ENCODE measurements around the gene DIP2C. TPM values are rescaled to one million over a fixed set of nuclear protein-coding genes. Genes with fewer than 3 reads are reported as not detected.
"Not testable (repeated sequence)": the region's sequence is repeated elsewhere in the genome, so short reads cannot be mapped to it uniquely, and the experiment has no call there.

The DIP2C gene
- total RNA-seq, 2 experiments from 2014 or later: 0.62 to 0.80 TPM

GRCh38 chr10:519055-519715 is 170.3 kb downstream of the DIP2C start:
- Mint-ChIP-seq H3K4me1 (ENCODE audit: low read depth) (no peaks in the 10 kb centered on the region), H3K9me3 (no peaks in the 10 kb centered on the region), H3K36me3 (no peaks in the 10 kb centered on the region), H3K27ac (no peak overlapping the region), H3K4me3 (no peak overlapping the region), H3K27me3 (peaks cover 6% of the 10 kb centered on the region)
- DNase-seq: no peak
- ChIA-PET POLR2A (no interaction called here), CTCF (no interaction called here)
- intact Hi-C loops (cut with micrococcal nuclease): no loop called here

GRCh38 chr10:517872-518475 is 171.5 kb downstream of the DIP2C start:
- Mint-ChIP-seq H3K27me3 (peaks cover 5% of the 10 kb centered on the region), H3K4me1 (ENCODE audit: low read depth) (peaks cover 4% of the 10 kb centered on the region), H3K36me3 (no peaks in the 10 kb centered on the region), H3K27ac (no peak overlapping the region), H3K4me3 (no peak overlapping the region), H3K9me3 (no peaks in the 10 kb centered on the region)
- intact Hi-C loops (cut with micrococcal nuclease): no loop called here
- POLR2A ChIA-PET: no interaction called here
- CTCF ChIA-PET: no interaction called here
- no peak for DNase-seq

DNA sequence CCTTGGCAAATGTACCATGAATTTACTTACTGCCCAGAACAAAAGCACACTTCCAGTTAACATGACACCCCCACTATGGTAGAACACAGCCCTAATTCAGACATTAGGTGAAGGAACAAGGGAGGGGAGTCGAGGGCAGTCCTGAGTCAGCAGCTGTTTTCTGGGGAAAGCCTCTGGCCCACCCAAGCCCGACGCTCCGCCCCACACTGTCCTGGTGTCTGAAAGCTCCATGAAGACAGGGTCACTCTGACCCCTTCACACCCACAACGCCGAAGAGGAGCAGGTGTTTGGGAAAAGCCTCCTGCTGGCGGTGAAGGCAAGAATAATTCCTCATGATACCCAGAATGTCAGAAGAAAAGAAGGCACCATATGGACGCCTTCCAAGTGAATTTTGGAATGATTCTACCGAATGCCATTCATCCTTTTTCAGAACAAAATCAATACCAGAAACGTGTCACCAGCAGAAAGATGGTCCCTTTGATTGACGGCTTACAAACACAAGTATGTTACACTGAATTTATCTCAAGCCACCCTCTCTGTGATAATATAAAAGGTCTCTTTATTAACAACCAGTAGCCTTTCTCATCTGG is 172.1 kb downstream of the DIP2C start:
- Mint-ChIP-seq H3K27ac (no peak overlapping the region), H3K4me3 (no peak overlapping the region), H3K36me3 (no peaks in the 10 kb centered on the region), H3K27me3 (peaks cover 2% of the 10 kb centered on the region), H3K9me3 (no peaks in the 10 kb centered on the region), H3K4me1 (ENCODE audit: low read depth) (peaks cover 4% of the 10 kb centered on the region)
- ChIA-PET CTCF (no interaction called here), POLR2A (no interaction called here)
- DNase-seq: no peak
- intact Hi-C loops (cut with micrococcal nuclease): no loop called here

DNA sequence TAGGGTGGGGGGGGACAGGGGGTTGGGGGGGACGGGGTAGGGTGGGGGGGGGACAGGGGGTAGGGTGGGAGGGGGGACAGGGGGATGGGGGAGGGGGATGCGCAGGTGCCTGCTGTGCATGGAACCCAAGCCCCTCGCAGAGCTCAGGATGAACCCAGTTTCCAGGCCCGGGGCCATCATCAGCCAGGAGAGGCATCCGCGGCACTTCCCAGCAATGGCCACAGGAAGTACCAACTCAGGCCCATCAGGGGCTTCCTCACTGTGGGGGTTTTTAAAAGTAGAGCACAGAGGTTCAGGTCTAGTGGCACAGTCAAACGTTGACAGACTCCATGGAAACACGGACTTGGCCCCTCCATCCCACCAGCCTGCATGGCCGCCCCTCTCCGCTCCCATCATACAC is 172.7 kb downstream of the DIP2C start:
- DNase-seq: no peak
- intact Hi-C loops (cut with micrococcal nuclease): no loop called here
- H3K4me3 Mint-ChIP-seq: no peak overlapping the region
- H3K9me3 Mint-ChIP-seq: no peaks in the 10 kb centered on the region
- peaks cover 4% of the 10 kb centered on the region for H3K4me1 Mint-ChIP-seq (ENCODE audit: low read depth)
- H3K27me3 Mint-ChIP-seq: peaks cover 1% of the 10 kb centered on the region
- CTCF ChIA-PET: no interaction called here
- no peak overlapping the region for H3K27ac Mint-ChIP-seq
- POLR2A ChIA-PET: no interaction called here
- H3K36me3 Mint-ChIP-seq: no peaks in the 10 kb centered on the region

DNA sequence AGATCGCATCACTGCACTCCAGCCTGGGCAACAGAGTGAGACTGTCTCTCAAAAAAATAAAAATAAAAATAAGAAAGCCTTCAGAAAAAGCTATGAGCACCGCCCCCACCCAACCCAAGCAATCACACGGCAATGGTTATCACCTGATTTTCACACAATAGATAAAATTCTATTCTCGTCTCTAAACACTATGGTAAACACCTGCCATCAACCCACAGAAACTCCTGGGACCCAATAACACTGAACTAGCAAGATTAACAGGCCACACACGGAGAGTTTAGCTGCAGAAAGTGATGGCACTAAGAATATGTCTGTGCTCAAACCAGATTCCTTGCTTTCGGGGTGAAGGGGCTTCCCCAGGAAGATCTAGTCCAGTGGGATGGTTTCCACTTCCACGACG is 173.8 kb downstream of the DIP2C start:
- peaks cover 10% of the 10 kb centered on the region for H3K4me1 Mint-ChIP-seq (ENCODE audit: low read depth)
- no peaks in the 10 kb centered on the region for H3K27me3 Mint-ChIP-seq
- H3K36me3 Mint-ChIP-seq: no peaks in the 10 kb centered on the region
- POLR2A ChIA-PET: no interaction called here
- CTCF ChIA-PET: no interaction called here
- no peak overlapping the region for H3K4me3 Mint-ChIP-seq
- H3K27ac Mint-ChIP-seq: no peak overlapping the region
- intact Hi-C loops (cut with micrococcal nuclease): no loop called here
- DNase-seq: no peak
- no peaks in the 10 kb centered on the region for H3K9me3 Mint-ChIP-seq

DNA sequence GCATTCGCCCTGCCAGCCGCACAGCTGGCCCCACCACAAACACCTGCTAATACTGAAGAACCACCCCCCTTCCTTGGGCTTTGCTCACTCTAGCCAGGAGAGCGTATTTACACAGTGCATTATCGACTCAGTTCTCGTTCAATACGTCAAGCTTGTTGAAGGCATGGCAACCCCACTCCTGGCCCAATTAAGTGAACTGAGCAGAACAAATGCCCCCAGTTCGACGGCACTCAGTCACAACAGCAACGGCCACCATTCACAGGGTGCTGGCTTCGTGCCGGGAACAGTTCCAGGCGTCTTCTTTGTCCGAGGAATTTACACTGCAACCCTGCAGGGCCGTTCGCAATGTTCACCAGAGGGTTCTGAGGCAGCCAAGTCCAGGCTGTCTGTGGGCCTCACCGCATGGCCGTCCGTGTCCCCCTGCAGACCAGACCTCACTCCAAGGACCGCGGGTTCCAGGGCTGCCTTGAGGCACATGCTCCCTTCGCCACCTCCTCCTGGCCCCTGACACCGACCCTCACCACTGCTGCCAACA is 175.3 kb downstream of the DIP2C start:
- no peak for DNase-seq
- H3K36me3 Mint-ChIP-seq: no peaks in the 10 kb centered on the region
- ChIA-PET CTCF (no interaction called here), POLR2A (no interaction called here)
- H3K27ac Mint-ChIP-seq: no peak overlapping the region
- no peak overlapping the region for H3K4me3 Mint-ChIP-seq
- no peaks in the 10 kb centered on the region for H3K27me3 Mint-ChIP-seq
- intact Hi-C loops (cut with micrococcal nuclease): no loop called here
- peaks cover 11% of the 10 kb centered on the region for H3K4me1 Mint-ChIP-seq (ENCODE audit: low read depth)
- no peaks in the 10 kb centered on the region for H3K9me3 Mint-ChIP-seq

DNA sequence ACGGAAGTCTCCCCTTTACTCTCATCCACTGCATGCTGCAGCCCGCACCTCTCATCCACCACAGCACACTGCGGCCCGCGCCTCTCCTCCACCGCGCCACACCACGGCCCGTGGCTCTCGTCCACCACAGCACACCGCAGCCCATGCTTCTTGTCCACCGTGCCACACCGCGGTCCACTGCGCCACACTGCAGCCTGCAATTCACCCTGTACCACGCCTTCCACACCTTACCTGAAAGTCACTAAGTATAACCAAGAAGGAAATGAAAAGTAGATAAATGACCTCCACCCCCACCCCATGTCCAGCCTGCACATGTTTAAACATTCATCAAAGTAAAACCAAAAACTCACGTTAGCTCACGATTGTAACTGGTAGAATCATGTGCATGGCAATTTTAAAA is 176.1 kb downstream of the DIP2C start:
- ChIA-PET POLR2A (no interaction called here), CTCF (interaction anchor here (1.5 kb wide), 1 partner anchor 58 kb away, joined by 3 read pairs; no protein-coding TSS in a partner anchor)
- no peak overlapping the region for H3K4me3 Mint-ChIP-seq
- H3K9me3 Mint-ChIP-seq: no peaks in the 10 kb centered on the region
- H3K36me3 Mint-ChIP-seq: no peaks in the 10 kb centered on the region
- peaks cover 11% of the 10 kb centered on the region for H3K4me1 Mint-ChIP-seq (ENCODE audit: low read depth)
- intact Hi-C loops (cut with micrococcal nuclease): no loop called here
- no peaks in the 10 kb centered on the region for H3K27me3 Mint-ChIP-seq
- no peak for DNase-seq
- H3K27ac Mint-ChIP-seq: no peak overlapping the region

DNA sequence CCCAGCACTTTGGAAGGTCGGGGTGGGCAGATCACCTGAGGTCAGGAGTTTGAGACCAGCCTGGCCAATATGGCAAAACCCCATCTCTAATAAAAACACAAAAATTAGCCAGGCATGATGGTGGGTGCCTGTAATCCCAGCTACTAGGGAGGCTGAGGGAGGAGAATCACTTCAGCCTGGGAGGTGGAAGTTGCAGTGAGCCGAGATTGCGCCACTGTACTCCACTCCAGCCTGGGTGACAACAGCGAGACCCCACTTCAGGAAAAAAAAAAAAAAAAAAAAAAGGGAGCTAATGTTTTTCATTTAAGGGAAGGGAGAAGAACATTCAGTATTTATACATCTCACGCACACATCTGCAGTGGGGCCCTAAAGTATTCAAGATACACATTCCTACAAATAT is 176.8 kb downstream of the DIP2C start:
- H3K27me3 Mint-ChIP-seq; H3K4me3 Mint-ChIP-seq; POLR2A ChIA-PET; H3K36me3 Mint-ChIP-seq; H3K9me3 Mint-ChIP-seq; intact Hi-C loops (cut with micrococcal nuclease); H3K27ac Mint-ChIP-seq; DNase-seq: not testable (repeated sequence)
- H3K4me1 Mint-ChIP-seq (ENCODE audit: low read depth): peaks cover 11% of the 10 kb centered on the region
- CTCF ChIA-PET: interaction anchor here (1.0 to 1.5 kb wide), 2 partner anchors 59 to 298 kb away, joined by 3 read pairs; no protein-coding TSS in a partner anchor

- intact Hi-C loops (cut with micrococcal nuclease): loop anchor here (1.0 kb wide), 1 partner anchor 277 kb away; no protein-coding TSS in a partner anchor
- Mint-ChIP-seq H3K27me3 (no peaks in the 10 kb centered on the region), H3K27ac (no peak overlapping the region), H3K4me3 (no peak overlapping the region), H3K4me1 (ENCODE audit: low read depth) (peaks cover 11% of the 10 kb centered on the region), H3K9me3 (no peaks in the 10 kb centered on the region), H3K36me3 (no peaks in the 10 kb centered on the region)
- no peak for DNase-seq
- ChIA-PET POLR2A (no interaction called here), CTCF (interaction anchor here (0.7 to 1.9 kb wide), 5 partner anchors 11 to 299 kb away, joined by 3 to 6 read pairs (median 3); no protein-coding TSS in a partner anchor)
Observed at GRCh38 chr10:511849-512191, 177.6 kb downstream of the DIP2C start.

GRCh38 chr10:511101-511848 is 178.2 kb downstream of the DIP2C start:
- DNase-seq: peak; percentile 87
- peaks cover 11% of the 10 kb centered on the region for H3K4me1 Mint-ChIP-seq (ENCODE audit: low read depth)
- no peaks in the 10 kb centered on the region for H3K36me3 Mint-ChIP-seq
- no peaks in the 10 kb centered on the region for H3K27me3 Mint-ChIP-seq
- H3K4me3 Mint-ChIP-seq: no peak overlapping the region
- intact Hi-C loops (cut with micrococcal nuclease): loop anchor here (1.0 kb wide), 1 partner anchor 278 kb away; no protein-coding TSS in a partner anchor
- H3K27ac Mint-ChIP-seq: no peak overlapping the region
- no peaks in the 10 kb centered on the region for H3K9me3 Mint-ChIP-seq
- POLR2A ChIA-PET: no interaction called here
- CTCF ChIA-PET: interaction anchor here (0.6 to 1.9 kb wide), 5 partner anchors 10 to 403 kb away, joined by 3 to 6 read pairs (median 3); no protein-coding TSS in a partner anchor

DNA sequence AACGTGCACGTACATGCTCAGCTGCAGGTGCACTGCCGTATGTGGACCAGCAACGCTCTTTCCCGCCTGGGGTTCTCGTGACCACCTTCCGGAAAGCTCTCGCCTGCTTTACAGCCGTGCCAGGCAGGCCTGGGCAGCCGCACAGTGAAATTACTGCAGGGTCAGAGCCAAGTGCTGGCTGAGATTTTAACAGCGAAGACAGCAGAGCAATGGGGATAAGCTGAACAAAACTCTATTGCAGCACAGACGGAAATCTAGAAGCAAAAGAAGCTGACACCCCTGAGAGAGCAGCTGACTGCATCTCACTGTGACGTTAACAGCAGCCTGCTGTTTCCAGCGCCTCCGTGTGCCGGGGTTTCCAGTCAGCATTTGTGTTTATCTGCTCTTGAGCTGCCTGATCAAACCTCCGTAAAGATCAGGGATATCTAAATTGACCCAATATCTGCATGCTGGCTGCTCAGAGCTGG is 179.0 kb downstream of the DIP2C start:
- Mint-ChIP-seq H3K4me1 (ENCODE audit: low read depth) (peaks cover 11% of the 10 kb centered on the region), H3K9me3 (no peaks in the 10 kb centered on the region), H3K27ac (no peak overlapping the region), H3K36me3 (no peaks in the 10 kb centered on the region), H3K27me3 (no peaks in the 10 kb centered on the region), H3K4me3 (no peak overlapping the region)
- CTCF ChIA-PET: interaction anchor here (0.6 to 1.9 kb wide), 5 partner anchors 10 to 402 kb away, joined by 3 to 6 read pairs (median 3); no protein-coding TSS in a partner anchor
- POLR2A ChIA-PET: no interaction called here
- intact Hi-C loops (cut with micrococcal nuclease): no loop called here
- no peak for DNase-seq
